ENCODE results near the gene PPIC.

The PPIC gene

GRCh38 chr5:123039673-123040072 lies 3.1 kb upstream of the PPIC start:
- DNase-seq (ENCODE audit: low read depth): no peak
- no peak for TF ChIP-seq CTCF (IDR thresholded peaks at IDR 0.05; ENCODE audit: insufficient read depth, low read depth, low read length, missing control alignments)
- H3K4me3 ChIP-seq (ENCODE audit: low read depth, low read length): no peak overlapping the region

GRCh38 chr5:123037104-123037418 lies 536 bp upstream of the PPIC start:
- TF ChIP-seq CTCF (IDR thresholded peaks at IDR 0.05; ENCODE audit: insufficient read depth, low read depth, low read length, missing control alignments): no peak
- H3K4me3 ChIP-seq (ENCODE audit: low read depth, low read length): peak overlapping the region; percentile 66
- DNase-seq (ENCODE audit: low read depth): no peak

GRCh38 chr5:123035918-123036390 lies 571 bp downstream of the PPIC start:
- DNase-seq (ENCODE audit: low read depth): peak; percentile 10
- no peak for TF ChIP-seq CTCF (IDR thresholded peaks at IDR 0.05; ENCODE audit: insufficient read depth, low read depth, low read length, missing control alignments)

GRCh38 chr5:123035360-123035917 lies 1.1 kb downstream of the PPIC start:
- DNase-seq (ENCODE audit: low read depth): peak; percentile 41
- no peak overlapping the region; the same call in 1 of the 2 replicates for H3K4me3 ChIP-seq (ENCODE audit: low read depth, low read length)
- no peak for TF ChIP-seq CTCF (IDR thresholded peaks at IDR 0.05; ENCODE audit: insufficient read depth, low read depth, low read length, missing control alignments)

More at GRCh38 chr5:123035918-123036390, 571 bp downstream of the PPIC start:
- H3K4me3 ChIP-seq (ENCODE audit: low read depth, low read length): peak overlapping the region; percentile 66

- H3K4me3 ChIP-seq (ENCODE audit: low read depth, low read length): no peak overlapping the region
- DNase-seq (ENCODE audit: low read depth): no peak
- TF ChIP-seq CTCF (IDR thresholded peaks at IDR 0.05; ENCODE audit: insufficient read depth, low read depth, low read length, missing control alignments): no peak
Measured at GRCh38 chr5:123033157-123033671, 3.3 kb downstream of the PPIC start.

- TF ChIP-seq CTCF (IDR thresholded peaks at IDR 0.05; ENCODE audit: insufficient read depth, low read depth, low read length, missing control alignments): no peak
- no peak overlapping the region for H3K4me3 ChIP-seq (ENCODE audit: low read depth, low read length)
- no peak for DNase-seq (ENCODE audit: low read depth)
Measured at GRCh38 chr5:123028222-123028621, 8.3 kb downstream of the PPIC start.

- no peak for TF ChIP-seq CTCF (IDR thresholded peaks at IDR 0.05; ENCODE audit: insufficient read depth, low read depth, low read length, missing control alignments)
- no peak overlapping the region for H3K4me3 ChIP-seq (ENCODE audit: low read depth, low read length)
- DNase-seq (ENCODE audit: low read depth): no peak
Measured at GRCh38 chr5:123014689-123015088, 21.8 kb downstream of the PPIC start.
